HEK293T (cell line): Measurements from ENCODE around the gene PEDS1.

Experiments
- ARNT ChIP-seq: fragments of 450-650 bp; IDR thresholded peaks from 2 replicates; pipeline ENCODE4 v1.6.1; 2017; ENCODE audit warnings: mild to moderate bottlenecking
- BHLHE40 ChIP-seq: fragments of 450-650 bp; IDR thresholded peaks from 2 replicates; pipeline ENCODE4 v1.6.1; 2016; ENCODE audit warnings: mild to moderate bottlenecking, moderate library complexity, borderline replicate concordance
- CTBP1 ChIP-seq: fragments of 450-650 bp; IDR thresholded peaks from 2 replicates; pipeline ENCODE4 v1.6.1; 2016; ENCODE audit warnings: borderline replicate concordance
- ELF4 ChIP-seq: fragments of 450-650 bp; IDR thresholded peaks from 2 replicates; pipeline ENCODE4 v1.6.1; 2017; ENCODE audit warnings: antibody characterized with exemption
- FOXA1 ChIP-seq: fragments of 450-650 bp; IDR thresholded peaks from 2 replicates; pipeline ENCODE4 v1.6.1; 2016; ENCODE audit warnings: mild to moderate bottlenecking
- FOXK2 ChIP-seq: fragments of 450-650 bp; IDR thresholded peaks from 2 replicates; pipeline ENCODE4 v1.6.1; 2016; ENCODE audit warnings: mild to moderate bottlenecking
- HDGF ChIP-seq: fragments of 450-650 bp; IDR thresholded peaks from 2 replicates; pipeline ENCODE4 v1.6.1; 2017; ENCODE audit warnings: antibody characterized with exemption, borderline replicate concordance
- L3MBTL2 ChIP-seq: fragments of 450-650 bp; conservative IDR thresholded peaks from 2 replicates; pipeline ENCODE4 v1.6.1; 2016; ENCODE audit warnings: mild to moderate bottlenecking
- LEF1 ChIP-seq: fragments of 450-650 bp; IDR thresholded peaks from 2 replicates; pipeline ENCODE4 v1.6.1; 2017; ENCODE audit warnings: mild to moderate bottlenecking, borderline replicate concordance
- SP1 ChIP-seq: fragments of 450-650 bp; IDR thresholded peaks from 2 replicates; pipeline ENCODE4 v1.6.1; 2017
- ZNF384 ChIP-seq: fragments of 450-650 bp; IDR thresholded peaks from 2 replicates; pipeline ENCODE4 v1.6.1; 2016

DNA sequence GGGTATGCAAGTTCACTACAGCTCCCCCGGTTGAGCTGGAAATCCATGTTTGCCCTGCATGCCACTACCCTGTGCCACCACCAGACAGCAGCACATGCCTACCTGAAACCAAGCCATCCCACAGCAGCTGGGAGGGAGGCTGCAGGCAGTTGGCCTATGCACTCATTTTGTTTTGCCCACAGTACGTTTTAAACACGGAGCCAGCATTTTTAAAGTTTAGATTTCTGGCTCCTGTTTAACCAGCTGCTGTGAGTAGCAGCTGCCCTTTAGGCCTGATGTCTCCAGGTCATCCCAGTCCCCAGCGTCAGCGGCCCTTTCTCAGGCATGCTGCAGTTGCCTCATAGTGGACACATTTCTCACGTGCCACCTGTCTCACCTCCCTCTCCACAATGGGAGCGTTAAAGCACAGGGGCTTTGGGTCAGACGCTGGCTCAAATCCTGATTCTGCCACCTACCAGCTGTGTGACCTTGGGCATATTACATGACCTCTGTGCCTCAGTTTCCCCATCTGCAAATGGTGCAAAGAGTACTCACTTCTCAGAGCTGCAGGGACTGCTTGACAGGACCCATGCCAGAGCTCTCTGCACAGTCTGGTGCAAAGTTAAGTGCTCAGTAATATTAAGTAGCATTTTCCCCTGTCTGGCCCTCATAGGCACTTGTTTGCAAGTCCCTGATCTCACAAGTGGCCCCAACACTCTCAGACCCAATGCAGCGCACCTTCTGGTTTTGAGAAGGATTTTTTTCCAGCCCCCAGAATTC lies 32.4 kb downstream of the PEDS1 start:
- TF ChIP-seq ARNT (no peak), SP1 (no peak), ZNF384 (no peak), BHLHE40 (no peak), FOXK2 (no peak), FOXA1 (no peak), ELF4 (no peak), CTBP1 (no peak), L3MBTL2 (no peak), HDGF (no peak), LEF1 (no peak)
